Measurements from ENCODE around the gene FAM227A.

The FAM227A gene

DNA sequence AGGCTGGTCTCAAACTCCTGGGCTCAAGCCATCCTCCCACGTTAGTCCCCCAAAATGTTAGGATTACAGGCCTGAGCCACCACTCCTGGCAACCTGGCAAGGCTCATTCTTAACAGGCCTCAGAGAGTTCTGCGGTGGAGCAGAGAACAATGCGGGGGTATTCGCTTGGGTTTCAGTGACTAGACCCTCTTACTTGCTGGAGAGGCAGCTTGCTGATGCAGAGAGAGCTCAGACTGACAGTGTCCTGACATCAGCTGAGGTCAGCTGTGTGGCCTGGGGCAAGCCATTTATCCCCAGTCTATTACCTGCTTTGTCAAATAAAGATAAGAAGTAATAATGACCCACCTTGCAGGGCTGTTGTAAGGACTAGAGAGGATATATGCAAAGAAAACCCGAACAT lies 46.0 kb downstream of the FAM227A start:
- Histone ChIP-seq H4K20me1 (ENCODE audit: insufficient read depth, low read length) (no peaks in the 10 kb centered on the region), H3K4me2 (ENCODE audit: low read length) (no peak overlapping the region), H3K27ac (ENCODE audit: low read length) (no peak overlapping the region), H3K36me3 (replicated peaks; ENCODE audit: low read depth, low read length) (no peaks in the 10 kb centered on the region), H3K9me3 (ENCODE audit: insufficient read depth, low read length) (no peaks in the 10 kb centered on the region), H3K4me1 (ENCODE audit: low read length) (peaks cover 4% of the 10 kb centered on the region; the same call in 1 of the 2 replicates), H3K27me3 (ENCODE audit: low read depth, low read length) (no peaks in the 10 kb centered on the region), H3K9ac (ENCODE audit: low read length) (no peak overlapping the region), H3K79me2 (ENCODE audit: low read length) (no peaks in the 10 kb centered on the region), H3K4me3 (ENCODE audit: low read length) (no peak overlapping the region), H2AFZ (ENCODE audit: low read depth, low read length) (no peak overlapping the region)
- TF ChIP-seq EZH2phosphoT487 (IDR thresholded peaks at IDR 0.05; ENCODE audit: low read depth): no peak
- TF ChIP-seq, protein P1, sequence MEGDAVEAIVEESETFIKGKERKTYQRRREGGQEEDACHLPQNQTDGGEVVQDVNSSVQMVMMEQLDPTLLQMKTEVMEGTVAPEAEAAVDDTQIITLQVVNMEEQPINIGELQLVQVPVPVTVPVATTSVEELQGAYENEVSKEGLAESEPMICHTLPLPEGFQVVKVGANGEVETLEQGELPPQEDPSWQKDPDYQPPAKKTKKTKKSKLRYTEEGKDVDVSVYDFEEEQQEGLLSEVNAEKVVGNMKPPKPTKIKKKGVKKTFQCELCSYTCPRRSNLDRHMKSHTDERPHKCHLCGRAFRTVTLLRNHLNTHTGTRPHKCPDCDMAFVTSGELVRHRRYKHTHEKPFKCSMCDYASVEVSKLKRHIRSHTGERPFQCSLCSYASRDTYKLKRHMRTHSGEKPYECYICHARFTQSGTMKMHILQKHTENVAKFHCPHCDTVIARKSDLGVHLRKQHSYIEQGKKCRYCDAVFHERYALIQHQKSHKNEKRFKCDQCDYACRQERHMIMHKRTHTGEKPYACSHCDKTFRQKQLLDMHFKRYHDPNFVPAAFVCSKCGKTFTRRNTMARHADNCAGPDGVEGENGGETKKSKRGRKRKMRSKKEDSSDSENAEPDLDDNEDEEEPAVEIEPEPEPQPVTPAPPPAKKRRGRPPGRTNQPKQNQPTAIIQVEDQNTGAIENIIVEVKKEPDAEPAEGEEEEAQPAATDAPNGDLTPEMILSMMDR (IDR thresholded peaks at IDR 0.05; ENCODE audit: low read depth, low read length): no peak

DNA sequence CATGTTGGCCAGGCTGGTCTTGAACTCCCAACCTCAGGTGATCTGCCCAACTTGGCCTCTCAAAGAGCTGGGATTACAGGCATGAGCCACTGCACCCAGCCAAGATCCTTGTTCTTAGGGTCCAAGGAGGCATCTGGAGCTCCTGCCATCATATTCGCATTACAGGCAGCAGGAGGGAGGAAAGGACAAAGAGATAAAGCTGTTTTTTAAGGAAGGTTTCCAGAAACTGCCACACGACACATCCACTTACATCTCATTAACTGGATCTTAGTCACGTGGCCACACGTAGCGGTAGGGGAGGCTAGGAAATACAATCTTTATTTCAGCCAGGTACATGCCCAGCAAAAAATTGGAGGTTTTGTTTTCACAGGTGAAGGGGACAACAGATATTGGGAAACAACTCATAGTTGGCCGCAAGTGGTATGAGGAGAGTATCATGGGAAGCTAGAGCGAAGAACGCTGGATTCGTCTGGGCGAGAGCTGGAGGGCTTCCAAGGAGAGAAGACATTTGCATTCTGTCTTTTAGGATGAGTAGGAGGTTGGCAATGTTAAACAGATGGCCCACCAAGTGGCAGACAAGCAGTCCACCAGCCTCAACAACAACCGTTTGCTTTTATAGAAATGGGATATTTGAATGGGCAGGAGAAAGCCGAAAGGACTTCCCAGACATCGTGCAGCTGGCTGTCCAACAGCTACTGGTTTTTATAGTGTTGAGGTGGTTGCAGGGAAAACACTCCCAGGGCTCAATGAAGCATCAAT lies 47.0 kb downstream of the FAM227A start:
- H3K9me3 ChIP-seq (ENCODE audit: insufficient read depth, low read length): no peaks in the 10 kb centered on the region
- no peaks in the 10 kb centered on the region for H4K20me1 ChIP-seq (ENCODE audit: insufficient read depth, low read length)
- peaks cover 4% of the 10 kb centered on the region; the same call in 1 of the 2 replicates for H3K4me1 ChIP-seq (ENCODE audit: low read length)
- H2AFZ ChIP-seq (ENCODE audit: low read depth, low read length): no peak overlapping the region
- no peak overlapping the region for H3K4me3 ChIP-seq (ENCODE audit: low read length)
- no peaks in the 10 kb centered on the region for H3K79me2 ChIP-seq (ENCODE audit: low read length)
- H3K36me3 ChIP-seq (replicated peaks; ENCODE audit: low read depth, low read length): no peaks in the 10 kb centered on the region
- H3K27me3 ChIP-seq (ENCODE audit: low read depth, low read length): no peaks in the 10 kb centered on the region
- H3K9ac ChIP-seq (ENCODE audit: low read length): no peak overlapping the region
- TF ChIP-seq, protein P1 (IDR thresholded peaks at IDR 0.05; ENCODE audit: low read depth, low read length): no peak
- no peak for TF ChIP-seq EZH2phosphoT487 (IDR thresholded peaks at IDR 0.05; ENCODE audit: low read depth)
- no peak overlapping the region for H3K27ac ChIP-seq (ENCODE audit: low read length)
- no peak overlapping the region for H3K4me2 ChIP-seq (ENCODE audit: low read length)

DNA sequence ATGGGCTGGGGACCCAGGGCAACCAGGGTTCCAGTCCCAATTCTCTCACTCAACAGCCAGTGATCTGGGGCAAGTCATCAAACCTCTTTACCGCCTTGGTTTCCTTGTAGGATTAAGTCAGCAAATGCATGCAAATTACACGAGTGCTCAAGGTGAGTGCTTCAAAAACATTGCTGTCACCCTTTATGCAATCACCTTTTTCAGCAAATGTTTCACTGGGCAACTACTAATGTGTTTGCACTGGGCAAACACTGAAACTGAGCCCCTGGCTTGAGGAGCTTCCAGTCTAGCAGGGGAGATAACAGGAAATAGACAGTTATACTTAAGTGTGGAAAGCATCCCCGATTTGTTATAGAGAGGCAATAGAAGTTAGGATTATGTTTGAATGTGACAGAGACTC lies 48.5 kb downstream of the FAM227A start:
- Histone ChIP-seq H4K20me1 (ENCODE audit: insufficient read depth, low read length) (no peaks in the 10 kb centered on the region), H3K9ac (ENCODE audit: low read length) (no peak overlapping the region), H3K9me3 (ENCODE audit: insufficient read depth, low read length) (no peaks in the 10 kb centered on the region), H3K4me3 (ENCODE audit: low read length) (no peak overlapping the region), H3K27me3 (ENCODE audit: low read depth, low read length) (no peaks in the 10 kb centered on the region), H3K4me1 (ENCODE audit: low read length) (no peaks in the 10 kb centered on the region), H3K36me3 (replicated peaks; ENCODE audit: low read depth, low read length) (no peaks in the 10 kb centered on the region), H3K27ac (ENCODE audit: low read length) (no peak overlapping the region), H3K79me2 (ENCODE audit: low read length) (no peaks in the 10 kb centered on the region), H2AFZ (ENCODE audit: low read depth, low read length) (no peak overlapping the region), H3K4me2 (ENCODE audit: low read length) (no peak overlapping the region)
- no peak for TF ChIP-seq EZH2phosphoT487 (IDR thresholded peaks at IDR 0.05; ENCODE audit: low read depth)
- TF ChIP-seq, protein P1 (IDR thresholded peaks at IDR 0.05; ENCODE audit: low read depth, low read length): no peak

DNA sequence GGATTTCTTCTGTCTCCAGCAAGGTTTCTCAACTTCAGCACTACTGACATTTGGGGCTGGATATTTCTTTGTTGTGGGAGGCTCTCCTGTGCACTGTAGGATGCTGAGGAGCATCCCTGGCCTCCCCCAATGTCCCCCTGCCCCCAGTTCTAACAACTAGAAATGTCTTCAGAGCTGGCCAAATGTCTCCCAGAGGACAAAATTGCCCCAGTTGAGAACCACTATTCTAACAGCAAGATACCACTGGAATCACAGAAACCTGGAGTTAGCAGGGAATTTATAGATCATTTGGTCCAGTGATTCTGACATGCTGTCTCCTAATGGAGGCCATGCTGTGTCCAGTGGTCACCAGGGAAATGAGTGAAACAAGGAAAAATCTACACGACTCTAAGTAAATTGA lies 54.0 kb downstream of the FAM227A start:
- Histone ChIP-seq H3K79me2 (ENCODE audit: low read length) (no peaks in the 10 kb centered on the region), H3K4me3 (ENCODE audit: low read length) (no peak overlapping the region), H3K27me3 (ENCODE audit: low read depth, low read length) (no peaks in the 10 kb centered on the region), H3K4me2 (ENCODE audit: low read length) (no peak overlapping the region), H2AFZ (ENCODE audit: low read depth, low read length) (no peak overlapping the region), H3K9me3 (ENCODE audit: insufficient read depth, low read length) (no peaks in the 10 kb centered on the region), H3K9ac (ENCODE audit: low read length) (no peak overlapping the region), H4K20me1 (ENCODE audit: insufficient read depth, low read length) (no peaks in the 10 kb centered on the region), H3K4me1 (ENCODE audit: low read length) (no peaks in the 10 kb centered on the region), H3K27ac (ENCODE audit: low read length) (no peak overlapping the region), H3K36me3 (replicated peaks; ENCODE audit: low read depth, low read length) (no peaks in the 10 kb centered on the region)
- TF ChIP-seq EZH2phosphoT487 (IDR thresholded peaks at IDR 0.05; ENCODE audit: low read depth): no peak
- TF ChIP-seq, protein P1 (IDR thresholded peaks at IDR 0.05; ENCODE audit: low read depth, low read length): no peak

All from OCI-LY3 (cell line).